Right lobe of liver (tissue), 4 donors: Measurements from ENCODE around the gene NOTUM.

Experiments used
- POLR2A ChIP-seq: fragments of 450-650 bp; IDR thresholded peaks from one replicate; pipeline ENCODE4 v1.6.1; 2017; ENCODE audit warnings: antibody characterized with exemption, mild to moderate bottlenecking
- TF ChIP-seq, protein P1 (sequence below), 4 donors: fragments of 200-600 bp in 3 of 4; fragments of 450-650 bp in 1 of 4; IDR thresholded peaks; one replicate each; pipeline versions ENCODE4 v1.5.1 to v1.8.0; 2016 to 2022; ENCODE audit warnings: antibody characterized with exemption in 4 of 4, mild to moderate bottlenecking in 2 of 4
- donor health status: DM: no; HTN: no; CAD: no.
- donor health status: DM: no; HTN: no; CAD: no.
- donor health status: DM: no; HTN: yes; CAD: no.

DNA sequence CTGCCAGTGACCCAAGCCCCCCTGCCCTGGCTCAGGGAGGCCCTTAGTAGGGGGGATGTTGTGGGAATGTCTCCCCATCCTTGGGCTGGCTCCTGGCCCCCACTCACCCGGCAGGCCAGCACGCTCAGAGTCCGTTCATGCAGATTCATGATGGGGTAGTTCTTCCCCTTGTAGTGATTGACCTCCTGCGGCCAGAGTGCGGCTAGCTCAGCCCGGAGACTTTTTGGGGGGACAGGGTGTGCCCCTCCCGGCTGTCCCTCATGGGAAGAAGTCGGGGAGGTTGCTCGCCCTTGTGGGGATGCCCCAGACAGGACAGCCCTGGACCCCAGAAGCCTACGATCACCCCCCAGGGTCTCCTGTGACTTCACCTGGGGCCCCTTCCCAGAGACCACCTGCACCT lies 55.0 kb downstream of the NOTUM start:
- TF ChIP-seq, protein P1, sequence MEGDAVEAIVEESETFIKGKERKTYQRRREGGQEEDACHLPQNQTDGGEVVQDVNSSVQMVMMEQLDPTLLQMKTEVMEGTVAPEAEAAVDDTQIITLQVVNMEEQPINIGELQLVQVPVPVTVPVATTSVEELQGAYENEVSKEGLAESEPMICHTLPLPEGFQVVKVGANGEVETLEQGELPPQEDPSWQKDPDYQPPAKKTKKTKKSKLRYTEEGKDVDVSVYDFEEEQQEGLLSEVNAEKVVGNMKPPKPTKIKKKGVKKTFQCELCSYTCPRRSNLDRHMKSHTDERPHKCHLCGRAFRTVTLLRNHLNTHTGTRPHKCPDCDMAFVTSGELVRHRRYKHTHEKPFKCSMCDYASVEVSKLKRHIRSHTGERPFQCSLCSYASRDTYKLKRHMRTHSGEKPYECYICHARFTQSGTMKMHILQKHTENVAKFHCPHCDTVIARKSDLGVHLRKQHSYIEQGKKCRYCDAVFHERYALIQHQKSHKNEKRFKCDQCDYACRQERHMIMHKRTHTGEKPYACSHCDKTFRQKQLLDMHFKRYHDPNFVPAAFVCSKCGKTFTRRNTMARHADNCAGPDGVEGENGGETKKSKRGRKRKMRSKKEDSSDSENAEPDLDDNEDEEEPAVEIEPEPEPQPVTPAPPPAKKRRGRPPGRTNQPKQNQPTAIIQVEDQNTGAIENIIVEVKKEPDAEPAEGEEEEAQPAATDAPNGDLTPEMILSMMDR (IDR thresholded peaks at IDR 0.05): no peak
- no peak for TF ChIP-seq POLR2A
